Nasal cavity respiratory epithelium epithelial cell of viscerocranial mucosa (primary cell): ENCODE measurements around the gene NVL. TPM values are rescaled to one million over a fixed set of nuclear protein-coding genes. Genes with fewer than 3 reads are reported as not detected.

ENCODE experiments used
- total RNA-seq: library from RNA; depleted of rRNA; stranded (reverse); fragments of >200 nt; gene quantifications from 2 replicates; pipeline ENCODE4 v1.2.3, GENCODE V29; 2014

The NVL gene
- 25.3 and 31.5 TPM in 2 replicates for total RNA-seq

GRCh38 chr1:224329842-224330753 lies at the start of gene NVL:
NVL (minus strand) TSS chr1:224330172; CDS start chr1:224330127, 45 bp downstream.

DNA sequence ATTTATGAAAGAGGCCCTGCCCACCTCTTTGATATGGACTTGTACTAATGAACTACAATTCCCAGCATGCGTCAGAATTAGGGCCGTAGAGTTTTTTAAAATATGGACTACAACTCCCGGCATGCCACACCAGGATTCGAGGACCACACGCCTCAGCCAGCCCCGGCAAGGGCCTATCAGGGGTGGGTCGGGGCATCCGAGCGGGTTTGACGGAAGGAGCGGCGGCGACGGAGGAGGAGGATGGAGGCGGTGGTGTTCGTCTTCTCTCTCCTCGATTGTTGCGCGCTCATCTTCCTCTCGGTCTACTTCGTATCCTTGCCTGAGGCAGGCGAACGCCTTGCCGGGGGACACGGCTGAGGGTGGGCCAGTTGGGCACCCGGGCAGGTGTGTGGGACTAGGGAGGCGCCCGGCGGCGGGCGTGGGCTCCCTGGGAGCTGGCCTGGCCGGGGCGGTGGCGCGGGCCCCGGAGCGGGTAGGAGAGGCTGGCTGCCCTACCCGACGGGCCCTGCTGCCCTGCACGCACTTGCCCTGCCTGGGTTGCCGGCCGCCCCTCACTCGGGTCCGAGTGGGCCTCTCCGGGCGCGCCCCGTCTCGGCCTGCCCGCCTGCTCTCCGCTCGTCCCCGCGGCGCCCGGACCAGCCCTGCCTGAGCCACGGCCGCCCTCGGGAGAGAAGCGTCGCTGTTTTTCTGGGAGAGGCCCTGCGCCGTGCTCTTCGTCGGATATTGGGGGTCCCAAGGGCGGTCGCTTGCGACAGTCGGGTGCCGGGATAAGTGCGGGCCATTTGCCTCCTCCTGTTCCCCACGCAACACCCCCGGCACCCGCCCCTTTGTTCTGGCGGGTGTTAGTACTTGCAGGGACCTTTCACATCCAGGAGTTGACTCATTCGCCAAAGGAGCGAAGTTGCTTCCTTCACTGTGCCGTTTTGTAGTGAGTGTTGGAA lies 27.0 kb upstream of the NVL start, which contains the start of gene CNIH4:
CNIH4 (plus strand) TSS at position 195 of the 941 bp plus-strand sequence; CDS start at position 241, 46 bp downstream.

GRCh38 chr1:224182866-224183590 lies 146.9 kb downstream of the NVL start, which contains the start of gene DEGS1:
DEGS1 (plus strand) TSS chr1:224183240; CDS start chr1:224183337, 97 bp downstream.

Other genes starting within 250 kb of the NVL start
- gene FBXO28, start 216.1 kb downstream of the NVL start, total RNA-seq: 50.2 and 56.5 TPM in 2 replicates
- gene DEGS1, start 146.9 kb downstream of the NVL start, total RNA-seq: 38.8 and 44.8 TPM in 2 replicates
- gene CNIH4, start 26.7 kb upstream of the NVL start, total RNA-seq: 110 and 128 TPM in 2 replicates
- gene WDR26, start 104.6 kb upstream of the NVL start, total RNA-seq: 50.9 and 128 TPM in 2 replicates